ENCODE data around the gene DSCAM.
"Not testable (repeated sequence)": the region's sequence is repeated elsewhere in the genome, so short reads cannot be mapped to it uniquely, and the experiment has no call there.

Gene DSCAM

DNA sequence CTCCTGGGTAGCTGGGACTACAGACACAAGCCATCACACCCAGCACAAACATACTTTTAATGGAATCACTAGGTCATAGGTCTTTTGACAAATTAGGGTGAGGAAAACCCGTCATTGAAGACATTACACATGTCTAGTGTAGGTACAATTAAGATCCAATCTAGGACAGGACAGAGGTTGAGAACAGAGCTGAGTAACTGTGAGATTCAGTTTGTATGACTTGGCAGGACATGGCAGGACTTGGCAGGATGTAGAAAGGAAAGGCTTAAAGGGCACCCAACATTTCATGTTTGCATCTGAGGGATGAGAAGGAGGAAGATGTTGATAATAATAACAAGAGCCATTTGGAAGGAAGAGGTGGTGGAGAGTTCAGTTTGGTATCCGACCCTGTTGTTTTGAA is 496.0 kb downstream of the DSCAM start:
- DNase-seq = no peak

DNA sequence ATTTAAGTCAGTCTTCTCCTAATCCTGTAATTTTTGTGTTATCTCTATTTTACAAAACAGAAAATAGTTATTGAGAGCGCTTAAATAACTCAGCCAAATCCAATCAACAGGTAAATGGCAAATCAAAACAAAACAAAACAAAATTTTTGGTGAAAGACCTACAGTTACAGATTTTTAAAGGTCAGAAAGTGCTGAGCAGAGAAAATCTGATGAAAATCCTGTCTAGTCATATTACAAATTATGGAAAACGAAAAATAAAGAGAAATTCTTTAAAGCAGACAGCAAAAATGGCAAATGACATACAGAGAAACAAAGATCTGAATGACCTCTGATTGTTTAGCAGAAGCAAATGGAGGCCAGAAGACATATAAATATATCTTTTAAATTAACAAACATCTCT is 497.4 kb downstream of the DSCAM start:
- DNase-seq = no peak

DNA sequence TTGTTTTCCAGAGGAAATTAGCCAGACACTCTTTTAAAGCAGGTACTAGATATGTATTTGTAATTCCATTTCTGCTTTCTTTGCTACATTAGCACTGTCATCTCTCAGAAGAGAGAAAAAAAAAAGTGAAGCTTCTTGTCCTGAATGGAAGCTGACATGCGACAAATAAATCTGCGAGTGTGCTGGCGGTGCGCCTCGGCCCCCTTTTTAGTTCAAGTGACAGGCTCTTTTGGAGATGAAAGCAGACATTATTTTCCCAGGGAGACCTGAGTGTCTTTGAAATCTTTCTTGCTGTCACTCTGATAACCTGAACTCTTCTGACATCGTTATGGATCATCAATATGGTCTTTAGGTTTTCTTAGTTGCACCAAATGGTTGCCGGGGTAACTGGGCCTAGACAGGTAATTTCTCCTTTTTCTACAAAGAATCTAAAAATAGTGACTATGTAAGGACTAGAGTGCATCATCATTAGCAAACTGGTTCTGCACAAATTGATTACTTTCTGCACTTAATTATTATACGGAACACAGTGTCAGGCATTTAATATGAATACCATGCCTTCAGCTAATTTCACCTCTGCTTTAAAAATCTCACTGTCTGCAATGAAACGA is 501.1 kb downstream of the DSCAM start:
- no peak for DNase-seq

DNA sequence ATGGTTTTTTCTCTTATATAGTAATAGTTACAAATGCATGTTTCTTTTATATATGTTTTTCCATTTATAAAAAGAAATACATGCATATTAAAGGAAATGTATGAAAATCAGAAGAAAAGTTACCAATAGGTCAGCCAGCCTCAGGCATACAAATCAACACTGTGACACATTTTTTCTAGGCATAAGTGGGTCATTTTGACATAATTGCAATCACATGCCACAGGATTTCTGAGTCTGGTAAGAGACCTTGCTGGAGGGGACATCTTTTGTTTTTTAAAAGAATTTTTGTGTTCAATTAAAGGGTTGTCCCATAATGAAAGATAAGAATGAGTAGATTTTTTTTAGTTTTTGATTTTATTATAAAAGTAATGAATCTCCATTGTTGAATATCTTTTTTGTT is 506.6 kb downstream of the DSCAM start:
- DNase-seq = no peak

DNA sequence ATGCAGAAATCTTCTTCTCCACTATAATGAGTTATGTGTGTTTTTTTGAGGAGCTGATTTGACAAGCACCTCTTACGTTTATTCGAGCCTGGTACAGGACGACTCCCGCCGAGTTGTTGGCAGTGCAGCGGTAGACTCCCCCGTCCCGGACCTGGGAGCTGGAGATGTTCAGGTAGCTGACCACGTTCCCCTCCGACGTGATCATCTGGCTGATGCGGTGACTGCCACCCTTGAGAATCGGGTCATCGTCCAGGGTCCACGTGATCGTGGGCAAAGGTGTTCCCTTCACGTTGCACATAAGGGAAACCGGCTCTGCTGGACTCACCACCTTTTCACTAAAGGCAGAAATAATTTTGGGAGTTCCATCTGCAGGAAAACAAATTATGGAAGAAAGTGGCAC is 507.9 kb downstream of the DSCAM start:
- no peak for DNase-seq

DNA sequence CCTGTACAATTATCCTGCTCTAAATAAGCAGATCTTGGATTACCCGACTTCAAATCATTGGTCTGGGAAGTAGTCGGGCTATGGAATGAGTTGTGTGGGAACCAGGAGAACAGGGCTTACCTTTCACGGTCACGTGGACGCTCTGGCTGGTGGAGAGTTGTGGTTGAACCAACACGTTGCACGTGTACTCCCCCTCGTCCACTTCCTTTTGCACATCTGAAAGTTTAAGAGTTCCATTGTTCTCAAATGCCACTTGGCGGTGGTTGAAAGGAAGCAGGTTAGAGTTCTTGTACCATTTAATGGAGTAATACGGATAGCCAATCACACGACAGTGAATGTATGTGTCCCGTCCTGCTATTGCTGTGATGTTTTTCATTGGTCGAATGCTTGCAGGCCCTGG is 509.0 kb downstream of the DSCAM start:
- DNase-seq = no peak

DNA sequence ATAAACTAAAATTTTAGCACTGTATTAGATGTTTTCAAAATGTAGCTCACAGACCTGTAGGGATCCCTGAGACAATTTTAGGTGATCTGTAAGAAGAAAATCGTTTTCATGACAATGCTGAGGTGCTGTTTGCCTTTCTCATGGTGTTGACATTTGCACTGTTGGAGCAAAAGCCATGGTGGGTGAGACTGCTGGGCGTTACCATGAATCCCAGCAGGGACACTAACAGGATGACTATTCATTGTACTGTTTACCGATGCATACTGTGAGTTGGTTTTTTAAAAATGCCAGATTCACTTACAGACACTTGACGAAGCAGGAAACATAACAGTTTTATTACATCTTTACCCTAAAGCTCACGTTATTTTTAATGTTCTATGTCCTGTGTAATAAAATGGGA is 511.3 kb downstream of the DSCAM start:
- DNase-seq = peak; percentile 94

DNA sequence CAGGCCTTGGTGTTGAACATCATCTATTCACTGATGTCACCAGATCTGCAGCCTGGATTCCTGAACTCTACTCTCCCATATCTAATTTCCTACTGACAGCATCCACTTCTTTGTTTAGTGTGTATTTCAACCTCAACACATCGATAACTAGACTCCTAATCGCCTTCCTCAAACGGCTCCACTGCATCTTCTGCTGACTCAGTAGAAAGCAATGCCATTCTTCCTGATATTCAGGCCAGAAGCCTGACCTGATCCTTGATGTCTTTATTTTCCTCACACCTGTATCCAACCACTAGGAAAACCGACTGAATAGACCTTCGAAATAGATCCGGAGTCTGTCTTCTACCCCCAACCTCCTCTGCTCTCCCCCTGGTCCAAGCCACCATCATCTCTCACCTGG is 512.8 kb downstream of the DSCAM start:
- no peak for DNase-seq

DNA sequence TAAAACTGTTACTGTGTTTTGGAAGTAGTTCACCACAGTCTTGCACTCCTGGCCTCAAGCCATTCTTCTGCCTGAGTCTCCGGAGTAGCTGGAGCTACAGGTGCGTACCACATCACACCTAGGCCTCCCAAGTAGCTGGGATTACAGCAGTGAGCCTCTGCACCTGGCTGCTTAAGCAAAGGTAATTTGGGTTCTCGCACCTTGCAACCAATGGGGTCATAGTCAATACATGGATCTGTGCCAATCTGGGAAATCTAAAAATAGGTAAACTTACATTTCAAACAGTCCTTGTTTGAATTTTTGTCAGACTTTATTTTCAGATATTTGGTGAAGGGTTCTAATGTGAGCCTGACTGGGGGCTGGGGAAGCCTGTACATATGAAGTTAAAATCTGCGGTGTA is 513.2 kb downstream of the DSCAM start:
- DNase-seq = no peak

DNA sequence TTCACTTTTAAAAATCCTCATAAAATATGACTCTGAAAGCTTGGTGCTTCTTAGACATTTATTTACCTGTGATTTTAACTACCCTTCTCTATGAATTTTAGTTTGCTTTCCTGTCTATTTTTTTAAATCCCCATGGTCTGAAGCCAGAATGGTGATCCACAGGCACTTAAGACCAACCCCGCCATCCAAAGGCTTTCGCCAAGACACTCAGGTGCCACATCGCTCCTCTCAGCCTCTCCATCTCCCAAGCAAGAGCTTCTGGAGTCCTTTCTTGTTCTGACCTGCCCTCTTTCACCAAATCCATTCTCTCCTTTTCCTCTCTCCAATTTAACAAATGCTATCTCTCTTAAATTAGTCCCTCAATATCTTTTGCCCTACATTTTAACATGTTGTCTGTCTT is 515.2 kb downstream of the DSCAM start:
- DNase-seq = no peak

DNA sequence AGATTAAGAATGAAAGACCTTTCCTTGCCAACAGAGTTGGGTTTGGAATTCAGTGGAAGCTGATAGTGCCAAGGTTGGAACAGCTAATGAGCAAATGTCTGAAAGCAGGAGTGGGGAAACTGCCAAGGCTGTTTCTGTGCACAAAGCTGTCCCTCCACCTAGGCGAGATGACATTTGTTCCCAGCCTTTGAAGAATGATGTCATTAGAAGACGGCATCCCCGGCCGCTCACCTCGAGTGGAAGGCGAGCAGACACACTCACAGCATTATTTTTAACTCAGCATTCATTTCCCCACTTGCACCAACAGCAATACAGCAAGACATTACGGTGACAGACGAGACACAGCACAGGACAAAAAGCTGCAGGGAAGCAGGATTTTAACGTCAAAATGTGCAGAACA is 515.8 kb downstream of the DSCAM start:
- DNase-seq = no peak

DNA sequence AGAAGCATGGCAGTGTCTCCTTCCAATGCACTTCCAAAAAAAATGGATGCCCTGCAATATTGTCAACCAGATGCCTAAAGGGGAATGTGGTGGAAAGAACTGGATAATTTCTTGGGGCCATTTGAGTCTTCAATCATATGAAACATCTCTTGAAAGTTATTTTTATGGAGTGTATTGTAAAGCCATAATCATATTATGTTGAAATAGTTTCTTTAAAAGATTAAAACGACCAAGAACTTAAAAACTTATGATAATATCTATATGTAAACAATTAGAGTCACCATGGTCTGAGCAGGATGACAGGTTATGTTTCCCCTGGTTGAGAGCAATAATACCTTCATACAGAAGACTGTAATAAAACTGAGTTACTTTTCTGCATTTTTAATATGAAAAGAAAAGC is 522.6 kb downstream of the DSCAM start:
- DNase-seq = no peak

DNA sequence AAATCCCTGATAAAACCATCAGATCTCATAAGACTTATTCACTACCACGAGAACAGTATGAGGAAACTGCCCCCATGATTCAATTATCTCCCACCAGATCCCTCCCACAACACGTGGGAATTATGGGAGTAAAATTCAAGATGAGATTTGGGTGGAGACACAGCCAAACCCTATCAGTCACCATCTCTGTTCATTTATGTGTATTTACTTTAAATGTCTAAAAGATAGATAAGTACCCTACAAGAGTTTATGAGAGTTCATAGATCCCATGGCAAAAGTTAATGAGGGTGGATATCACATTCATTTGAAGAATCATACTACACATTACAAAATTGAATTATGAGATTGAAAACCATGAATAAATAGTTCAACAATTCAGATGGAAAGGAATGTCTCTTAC is 526.2 kb downstream of the DSCAM start:
- DNase-seq = not testable (repeated sequence)

DNA sequence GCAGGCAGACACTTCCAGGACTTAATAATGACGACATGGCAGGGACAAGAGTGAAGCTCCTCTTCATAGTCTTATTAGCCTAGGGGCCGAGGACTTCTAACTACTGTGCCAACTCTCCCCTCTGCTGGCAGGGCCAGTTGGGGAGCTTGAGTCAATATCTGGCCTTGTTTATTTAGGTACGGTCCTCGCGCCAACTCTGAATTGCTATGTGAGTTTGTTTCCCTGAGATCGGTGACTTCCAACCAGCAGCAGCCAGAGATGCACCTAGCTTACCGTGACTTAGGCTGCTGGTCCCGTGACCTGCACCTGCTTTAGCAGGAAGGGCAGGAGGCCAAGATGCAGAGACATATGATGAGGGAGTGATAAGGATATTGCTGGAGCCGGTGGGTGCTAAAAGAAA is 528.6 kb downstream of the DSCAM start:
- no peak for DNase-seq

DNA sequence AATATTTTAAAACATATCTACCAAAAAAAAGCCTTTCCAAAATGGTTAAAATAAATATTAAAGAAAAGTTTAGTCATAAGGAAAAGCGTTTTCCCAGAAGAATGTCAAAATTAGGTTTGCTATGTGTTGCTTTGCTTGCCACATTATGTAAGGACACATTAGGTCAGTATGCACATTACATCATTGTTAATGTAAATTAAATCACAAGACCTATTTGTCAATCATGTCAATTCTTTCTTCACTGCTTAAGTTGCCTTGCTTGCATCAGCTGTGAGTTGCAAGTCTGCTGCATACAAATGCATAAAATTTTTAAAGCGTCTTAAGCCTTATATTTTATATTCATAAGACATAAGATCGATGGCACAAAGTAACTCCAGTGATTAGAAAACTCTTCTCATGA is 530.9 kb downstream of the DSCAM start:
- DNase-seq = no peak

DNA sequence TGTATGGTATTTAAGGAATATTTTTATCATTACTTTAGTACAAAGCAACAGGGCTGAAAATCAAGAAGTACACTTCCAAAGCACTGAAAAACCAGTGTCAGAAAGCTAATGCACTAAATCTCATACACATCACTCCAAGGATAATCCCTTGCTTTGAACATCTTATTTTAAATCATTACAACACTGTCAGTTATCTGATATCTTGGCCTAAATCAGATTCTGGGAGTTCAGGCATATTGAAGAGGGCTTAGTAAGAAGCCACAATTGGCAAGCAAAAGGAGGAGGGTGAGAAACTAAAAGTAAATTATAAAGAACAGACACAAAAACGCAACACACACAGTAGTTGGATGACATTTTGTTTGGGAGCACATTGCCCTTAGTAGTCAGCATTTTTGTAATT is 531.3 kb downstream of the DSCAM start:
- DNase-seq = no peak

DNA sequence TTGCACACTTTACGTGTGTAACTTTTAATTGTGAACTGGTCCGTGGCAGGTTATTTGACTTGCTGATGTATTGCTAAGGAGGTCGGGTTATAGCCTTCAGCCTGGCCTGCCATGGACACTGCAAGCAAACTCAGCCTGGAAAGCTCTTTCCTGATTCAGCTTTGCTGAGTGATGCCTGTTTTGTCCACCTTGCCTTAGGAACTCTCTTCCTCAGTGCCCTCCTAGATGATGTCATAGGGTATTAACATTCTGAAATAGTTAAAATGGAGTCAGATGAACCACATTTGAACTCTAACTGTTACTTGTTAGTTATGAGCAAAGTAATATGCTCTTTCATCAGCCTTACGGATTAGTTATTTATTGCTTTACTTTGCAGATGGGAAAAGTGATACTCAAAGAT is 533.7 kb downstream of the DSCAM start:
- DNase-seq = no peak

DNA sequence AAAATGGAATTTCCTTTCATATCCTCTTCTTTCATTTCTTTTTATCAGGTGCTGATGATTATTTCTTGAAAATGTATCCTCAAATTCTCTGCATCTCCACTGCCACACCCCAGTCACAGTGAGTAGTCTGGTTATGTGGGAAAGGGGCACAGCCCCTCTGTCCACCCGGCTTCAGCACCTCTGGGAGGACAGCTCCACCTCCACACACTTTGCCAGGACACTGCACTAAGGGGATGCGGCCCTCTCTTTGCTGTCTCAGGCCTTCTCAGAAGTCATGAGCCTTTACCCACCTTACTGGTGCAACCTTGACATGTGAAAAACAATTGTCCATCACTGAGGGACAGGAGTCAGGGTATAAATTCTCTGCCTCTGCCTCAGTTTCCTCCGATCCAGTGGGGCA is 546.7 kb downstream of the DSCAM start:
- DNase-seq = no peak

DNA sequence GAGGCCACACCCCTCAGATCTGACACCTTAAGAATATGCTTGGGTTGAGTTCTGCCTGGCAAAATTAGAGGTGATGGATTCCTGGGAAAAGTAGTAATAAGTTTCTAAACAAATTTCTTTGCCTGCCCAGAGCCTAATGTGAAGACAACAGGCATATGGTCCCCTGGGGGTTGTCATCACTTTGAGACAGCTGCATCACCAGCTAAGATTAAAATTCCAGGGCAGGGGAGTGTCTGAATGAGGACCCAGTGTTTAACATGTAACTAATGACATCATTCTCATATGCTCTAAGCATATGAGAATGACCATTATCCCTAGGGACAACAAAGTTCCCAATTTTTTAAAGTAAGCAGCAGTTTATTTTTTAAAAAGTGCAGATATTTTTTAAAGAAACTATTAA is 547.5 kb downstream of the DSCAM start:
- no peak for DNase-seq

DNA sequence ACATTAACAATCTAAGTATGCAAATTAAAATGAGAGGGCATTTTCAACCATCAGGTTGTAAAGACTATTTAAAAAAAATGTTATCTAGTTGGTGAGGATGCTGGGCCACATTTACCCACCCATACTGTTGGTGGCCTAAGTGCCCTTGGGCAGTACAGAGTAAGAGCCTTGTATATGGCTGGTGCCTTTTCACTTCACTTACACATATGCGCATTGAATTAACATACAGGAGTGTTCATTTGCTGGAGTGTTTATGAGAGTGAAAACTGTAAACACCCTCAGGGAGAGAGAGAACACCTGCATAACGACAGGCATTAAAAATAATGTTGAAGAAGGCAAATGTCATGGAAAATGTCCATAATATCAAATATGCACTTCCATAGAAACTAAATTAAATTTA is 552.6 kb downstream of the DSCAM start:
- no peak for DNase-seq

DNA sequence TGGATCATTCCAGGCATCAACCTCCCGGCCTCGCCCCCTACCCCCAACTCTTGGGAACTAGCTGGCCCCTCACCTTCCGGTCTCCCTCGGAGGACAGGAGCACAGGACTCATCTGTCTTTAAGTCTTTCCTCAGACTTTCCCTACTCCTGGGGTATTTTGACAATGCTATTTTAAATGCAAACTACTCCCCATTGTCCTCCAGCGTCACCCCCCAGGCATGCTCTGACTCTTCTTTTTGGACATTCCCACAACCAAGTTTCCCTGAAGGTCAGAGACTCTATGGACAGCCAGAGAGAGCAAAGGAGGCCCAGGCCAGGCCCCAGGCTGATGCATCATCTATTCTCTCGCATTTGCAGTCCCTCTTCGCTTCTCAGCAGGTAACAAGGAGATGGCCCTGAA is 555.4 kb downstream of the DSCAM start:
- no peak for DNase-seq

DNA sequence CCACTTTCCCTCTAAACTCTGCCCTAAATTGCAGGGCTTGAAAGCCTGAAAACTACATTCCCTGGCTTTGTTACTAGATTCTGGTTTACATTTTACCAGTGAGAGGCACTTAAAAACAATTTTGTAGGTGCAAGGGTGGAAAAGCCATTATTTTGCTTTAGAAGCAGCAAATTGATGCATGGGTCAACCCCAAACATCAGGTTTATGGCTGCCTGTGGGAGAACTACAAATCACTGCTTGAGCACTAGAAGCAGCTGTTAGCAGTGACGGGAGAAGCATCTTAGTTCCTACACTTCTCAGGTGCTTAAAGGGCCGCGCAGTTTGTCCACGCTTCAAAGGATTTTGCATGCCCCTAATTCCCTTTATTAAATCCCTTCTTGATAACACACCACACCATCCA is 562.5 kb downstream of the DSCAM start:
- DNase-seq = no peak

DNA sequence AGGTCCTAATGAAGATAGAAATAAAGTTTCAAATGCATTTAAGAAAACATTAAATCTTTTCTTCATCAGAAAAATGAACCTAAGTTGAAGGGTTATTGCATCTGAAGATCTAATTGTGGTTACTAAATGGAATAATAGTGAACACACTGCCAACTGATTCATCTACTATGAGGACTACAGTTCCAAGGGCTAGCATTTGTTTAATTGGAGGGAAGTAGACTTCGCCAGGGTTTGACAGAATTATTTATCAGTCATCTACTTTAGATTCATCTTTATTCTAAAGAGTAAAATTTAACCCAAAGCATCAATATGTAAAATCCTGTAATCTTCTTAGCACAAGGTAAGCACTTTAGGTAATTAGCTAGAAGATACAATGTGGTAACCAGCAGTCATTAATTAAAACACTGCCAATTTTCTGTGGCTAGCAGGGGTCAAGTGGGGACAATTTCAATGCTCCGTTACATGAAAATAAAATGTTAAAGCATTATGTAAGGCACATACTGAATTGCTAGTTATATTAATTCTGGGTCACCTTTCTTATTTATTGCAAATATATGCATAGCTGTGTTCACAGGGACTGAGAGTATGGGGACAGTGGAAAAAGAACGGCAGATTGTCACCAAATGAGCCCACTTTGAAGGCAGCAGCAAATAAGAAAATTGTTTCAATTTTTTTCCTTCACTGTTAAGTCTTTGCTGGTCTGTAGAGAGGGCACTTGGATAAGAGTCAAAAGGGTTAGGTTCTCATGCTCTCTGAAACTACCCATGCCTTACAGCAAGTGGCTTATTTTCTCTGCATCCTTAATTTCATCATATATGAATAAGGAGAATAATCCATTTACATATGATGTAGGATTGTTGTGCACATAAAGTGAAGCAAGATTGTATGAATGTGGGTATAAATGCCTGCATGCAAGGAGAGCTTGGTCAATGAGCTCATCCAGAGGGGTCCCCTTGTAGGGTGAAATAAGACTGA is 563.8 kb downstream of the DSCAM start:
- no peak for DNase-seq

DNA sequence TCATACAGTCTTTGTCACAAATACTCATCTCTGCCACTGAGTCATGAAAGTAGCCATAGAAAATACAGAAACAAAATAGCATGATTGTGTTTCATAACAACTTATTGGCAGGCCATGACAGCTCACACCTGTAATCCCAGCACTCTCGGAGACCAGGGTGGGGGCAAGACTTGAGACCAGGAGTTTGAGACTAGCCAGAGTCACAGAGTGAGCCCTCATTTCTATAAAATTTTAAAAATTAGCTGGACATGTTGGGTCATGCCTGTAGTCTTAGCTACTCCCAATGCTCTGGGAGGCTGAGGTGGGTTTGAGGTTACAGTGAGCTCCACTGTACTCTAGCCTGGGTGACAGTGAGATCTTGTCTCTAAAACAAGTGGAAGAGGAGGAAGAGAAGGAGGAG is 568.6 kb downstream of the DSCAM start:
- DNase-seq = no peak

DNA sequence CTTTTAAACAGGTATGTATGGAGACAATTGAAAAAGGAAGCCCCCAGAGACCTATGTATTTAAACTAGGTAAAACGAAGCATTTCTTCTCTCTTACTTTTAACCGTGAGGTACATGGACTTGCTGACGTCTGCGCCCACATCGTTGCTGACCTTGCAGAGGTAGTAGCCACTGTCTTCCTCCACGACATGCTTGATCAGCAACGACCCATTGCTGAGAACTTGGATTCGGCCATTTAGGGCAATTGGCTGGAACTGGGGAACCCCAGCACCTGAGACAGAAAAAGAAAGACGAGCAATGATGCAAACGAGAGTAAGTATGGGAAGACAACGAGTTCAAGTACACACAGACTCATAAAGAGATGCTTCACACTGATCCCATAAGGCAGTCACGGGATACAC is 571.0 kb downstream of the DSCAM start:
- DNase-seq = no peak

Data from DMS153 (cell line).